ENCODE results near the gene TNFRSF11A. TPM values are rescaled to one million over a fixed set of nuclear protein-coding genes. Genes with fewer than 3 reads are reported as not detected.

Gene TNFRSF11A
- total and polyA plus RNA-seq, 2 donors (not counting 1 experiment from before 2014, with no cell fraction given): 0.01 to 1.7 TPM

GRCh38 chr18:62372882-62373281 is 47.8 kb downstream of the TNFRSF11A start:
- H3K27me3 ChIP-seq (replicated peaks in 1 of 4; ENCODE audit: control extremely low read depth in 1 of 4, control insufficient read depth in 3 of 4, insufficient read depth in 4 of 4, low read length in 3 of 4): peaks cover 0 to 2% (median 0%) of the 10 kb centered on the region in 4 experiments
- DNase-seq (no peak), ATAC-seq (ENCODE audit: low read depth) (no peak)
- Mint-ChIP-seq H3K9me3 (ENCODE audit: insufficient read depth) (no peaks in the 10 kb centered on the region), H3K27ac (no peak overlapping the region), H3K27me3 (peaks cover 7% of the 10 kb centered on the region), H3K4me3 (no peak overlapping the region), H3K4me1 (peaks cover 2% of the 10 kb centered on the region)
- no peak overlapping the region for H2AFZ ChIP-seq (ENCODE audit: insufficient read depth, low read depth, low read length, poor library complexity, severe bottlenecking)
- H4K20me1 ChIP-seq (ENCODE audit: control insufficient read depth, insufficient read depth, low read length, poor library complexity, severe bottlenecking): no peaks in the 10 kb centered on the region
- no peak overlapping the region for H3K4me3 ChIP-seq (ENCODE audit: control extremely low read depth in 1 of 5, extremely low read depth in 1 of 5, insufficient read depth in 1 of 5, low read depth in 2 of 5, low read length in 4 of 5)
- H3K4me1 ChIP-seq (ENCODE audit: control insufficient read depth in 2 of 2, insufficient read depth in 2 of 2, low read length in 2 of 2): no peaks in the 10 kb centered on the region
- no peaks in the 10 kb centered on the region for H3K9me3 ChIP-seq (ENCODE audit: control extremely low read depth in 1 of 3, control insufficient read depth in 2 of 3, insufficient read depth in 1 of 3, low read length in 2 of 3)
- H3K36me3 ChIP-seq (replicated peaks in 1 of 2; ENCODE audit: control extremely low read depth in 1 of 2, control insufficient read depth in 1 of 2, extremely low read depth in 1 of 2, insufficient read depth in 2 of 2, low read length in 1 of 2): no peaks in the 10 kb centered on the region
- TF ChIP-seq EZH2 (IDR thresholded peaks at IDR 0.05; ENCODE audit: borderline replicate concordance, insufficient read depth, low read depth, low read length, poor library complexity, severe bottlenecking) (no peak), CTCF (IDR thresholded peaks at IDR 0.05) (no peak)
- ChIA-PET CTCF (no interaction called here), POLR2A (interaction anchor here (0.6 kb wide), 1 partner anchor 150 kb away, joined by 4 read pairs; the partner anchor contains the start of gene ZCCHC2)
- H3K4me2 ChIP-seq (replicated peaks; ENCODE audit: low read depth, low read length, poor library complexity, severe bottlenecking): no peak overlapping the region
- H3K79me2 ChIP-seq (ENCODE audit: control insufficient read depth, insufficient read depth, low read length): no peaks in the 10 kb centered on the region
- no CpG with 5 or more reads among the region's 4 CpGs for WGBS (ENCODE audit: insufficient coverage)
- H3K27ac ChIP-seq (ENCODE audit: low read length in 2 of 2): no peak overlapping the region
- intact Hi-C loops (cut with micrococcal nuclease): no loop called here
- H3K9ac ChIP-seq (ENCODE audit: low read length): no peak overlapping the region

- H3K9ac ChIP-seq (ENCODE audit: low read length): no peak overlapping the region
- ATAC-seq (ENCODE audit: low read depth): no peak
- peaks cover 0 to 4% (median 0%) of the 10 kb centered on the region in 4 experiments for H3K27me3 ChIP-seq (replicated peaks in 1 of 4; ENCODE audit: control extremely low read depth in 1 of 4, control insufficient read depth in 3 of 4, insufficient read depth in 4 of 4, low read length in 3 of 4)
- no CpG with 5 or more reads among the region's 1 CpG for WGBS (ENCODE audit: insufficient coverage)
- CTCF ChIA-PET: no interaction called here
- H3K27ac ChIP-seq (ENCODE audit: low read length in 2 of 2): no peak overlapping the region
- no peak overlapping the region for H3K4me3 ChIP-seq (ENCODE audit: control extremely low read depth in 1 of 5, extremely low read depth in 1 of 5, insufficient read depth in 1 of 5, low read depth in 2 of 5, low read length in 4 of 5)
- H3K4me1 Mint-ChIP-seq: peaks cover 2% of the 10 kb centered on the region
- no peaks in the 10 kb centered on the region for H3K9me3 Mint-ChIP-seq (ENCODE audit: insufficient read depth)
- POLR2A ChIA-PET: no interaction called here
- intact Hi-C loops (cut with micrococcal nuclease): no loop called here
- no peak for DNase-seq
- TF ChIP-seq CTCF (IDR thresholded peaks at IDR 0.05) (no peak), EZH2 (IDR thresholded peaks at IDR 0.05; ENCODE audit: borderline replicate concordance, insufficient read depth, low read depth, low read length, poor library complexity, severe bottlenecking) (no peak)
- H4K20me1 ChIP-seq (ENCODE audit: control insufficient read depth, insufficient read depth, low read length, poor library complexity, severe bottlenecking): no peaks in the 10 kb centered on the region
- peaks cover 7% of the 10 kb centered on the region for H3K27me3 Mint-ChIP-seq
- H3K79me2 ChIP-seq (ENCODE audit: control insufficient read depth, insufficient read depth, low read length): no peaks in the 10 kb centered on the region
- no peaks in the 10 kb centered on the region for H3K36me3 ChIP-seq (replicated peaks in 1 of 2; ENCODE audit: control extremely low read depth in 1 of 2, control insufficient read depth in 1 of 2, extremely low read depth in 1 of 2, insufficient read depth in 2 of 2, low read length in 1 of 2)
- no peak overlapping the region for H3K4me3 Mint-ChIP-seq
- no peak overlapping the region for H3K4me2 ChIP-seq (replicated peaks; ENCODE audit: low read depth, low read length, poor library complexity, severe bottlenecking)
- no peaks in the 10 kb centered on the region for H3K9me3 ChIP-seq (ENCODE audit: control extremely low read depth in 1 of 3, control insufficient read depth in 2 of 3, insufficient read depth in 1 of 3, low read length in 2 of 3)
- H3K4me1 ChIP-seq (ENCODE audit: control insufficient read depth in 2 of 2, insufficient read depth in 2 of 2, low read length in 2 of 2): no peaks in the 10 kb centered on the region
- no peak overlapping the region for H2AFZ ChIP-seq (ENCODE audit: insufficient read depth, low read depth, low read length, poor library complexity, severe bottlenecking)
- H3K27ac Mint-ChIP-seq: no peak overlapping the region
Observed at GRCh38 chr18:62374410-62374965, 49.4 kb downstream of the TNFRSF11A start.

All from B cell (primary cell).